KBM-7 (cell line): ENCODE results near the gene MCTP2.
A peak's percentile ranks its signal among the peaks of the same experiment; 100 is the strongest.
"Not testable (repeated sequence)": the region's sequence is repeated elsewhere in the genome, so short reads cannot be mapped to it uniquely, and the experiment has no call there.

Experiments
- DNase-seq: peaks from one replicate; pipeline ENCODE4 v3.0.0-alpha.2; 2015
- in situ Hi-C: fragments of 300-500 bp; cut with MboI; formaldehyde crosslinking; loops from 2 replicates; pipeline ENCODE4 v1.14.3; 2020; ENCODE audit warnings: low sequenced_read_pairs, low pct_unique_long_range_greater_than_20kb, mixed read lengths

The MCTP2 gene

GRCh38 chr15:94470492-94470891 lies 239.1 kb downstream of the MCTP2 start:
- in situ Hi-C loops, result no loop called here
- DNase-seq, result no peak

GRCh38 chr15:94476686-94477085 lies 245.3 kb downstream of the MCTP2 start:
- DNase-seq, result no peak
- in situ Hi-C loops, result no loop called here

GRCh38 chr15:94477913-94478553 lies 246.7 kb downstream of the MCTP2 start:
- in situ Hi-C loops, result no loop called here
- DNase-seq, result no peak

GRCh38 chr15:94478763-94479162 lies 247.4 kb downstream of the MCTP2 start:
- no peak for DNase-seq
- in situ Hi-C loops, result no loop called here

- in situ Hi-C loops, result no loop called here
- DNase-seq, result no peak
Observed at GRCh38 chr15:94480289-94480834, 249.0 kb downstream of the MCTP2 start.

GRCh38 chr15:94485148-94485719 lies 253.9 kb downstream of the MCTP2 start:
- in situ Hi-C loops, result no loop called here
- no peak for DNase-seq

GRCh38 chr15:94487635-94488034 lies 256.3 kb downstream of the MCTP2 start:
- DNase-seq, result no peak
- in situ Hi-C loops, result no loop called here

GRCh38 chr15:94493176-94493575 lies 261.8 kb downstream of the MCTP2 start:
- no peak for DNase-seq
- in situ Hi-C loops, result no loop called here

GRCh38 chr15:94493586-94493985 lies 262.2 kb downstream of the MCTP2 start:
- DNase-seq, in situ Hi-C loops: not testable (repeated sequence)

GRCh38 chr15:94494732-94495131 lies 263.4 kb downstream of the MCTP2 start:
- in situ Hi-C loops, result no loop called here
- DNase-seq, result no peak

- in situ Hi-C loops, result no loop called here
- no peak for DNase-seq
Observed at GRCh38 chr15:94503293-94503692, 271.9 kb downstream of the MCTP2 start.

- in situ Hi-C loops, result no loop called here
- DNase-seq, result peak; percentile 11
Observed at GRCh38 chr15:94509259-94509658, 277.9 kb downstream of the MCTP2 start.

- in situ Hi-C loops, result no loop called here
- no peak for DNase-seq
Observed at GRCh38 chr15:94522125-94522524, 290.8 kb downstream of the MCTP2 start.

GRCh38 chr15:94523873-94524272 lies 292.5 kb downstream of the MCTP2 start:
- no peak for DNase-seq
- in situ Hi-C loops, result no loop called here

- in situ Hi-C loops, result no loop called here
- DNase-seq, result no peak
Observed at GRCh38 chr15:94524565-94524964, 293.2 kb downstream of the MCTP2 start.

- DNase-seq, result peak; percentile 10
- in situ Hi-C loops, result no loop called here
Observed at GRCh38 chr15:94526071-94526689, 294.8 kb downstream of the MCTP2 start.

- no peak for DNase-seq
- in situ Hi-C loops, result no loop called here
Observed at GRCh38 chr15:94532226-94532625, 300.9 kb downstream of the MCTP2 start.
